Measurements from ENCODE around the gene NFATC2.
"Not testable (repeated sequence)": the region's sequence is repeated elsewhere in the genome, so short reads cannot be mapped to it uniquely, and the experiment has no call there.

Gene NFATC2

DNA sequence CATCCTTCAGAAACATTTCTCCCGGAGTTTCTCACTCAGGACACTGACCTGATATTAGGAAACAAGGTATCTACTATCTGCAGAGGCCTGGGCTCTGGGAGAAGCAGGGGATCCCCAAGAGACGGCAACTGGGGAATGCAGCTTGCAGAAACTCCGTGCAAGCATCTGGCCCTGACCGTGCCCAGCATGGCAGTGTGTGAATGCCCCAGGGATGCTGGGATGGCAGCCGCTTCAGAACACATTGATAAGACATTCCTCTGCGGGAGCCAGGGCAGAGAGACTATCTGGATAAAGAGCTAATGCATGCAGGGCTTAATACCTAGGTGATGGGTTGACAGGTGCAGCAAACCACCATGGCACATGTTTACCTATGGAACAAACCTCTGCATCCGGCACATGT is 55.4 kb downstream of the NFATC2 start:
- Histone ChIP-seq H3K27ac (ENCODE audit: low read depth, low read length) (no peak overlapping the region), H3K36me3 (ENCODE audit: insufficient read depth, low read length) (no peaks in the 10 kb centered on the region), H3K9me3 (ENCODE audit: low read length) (no peaks in the 10 kb centered on the region), H3K27me3 (ENCODE audit: control insufficient read depth in 1 of 2, insufficient read depth in 2 of 2, low read length in 2 of 2) (no peaks in the 10 kb centered on the region), H3K4me3 (ENCODE audit: low read depth in 1 of 2, low read length in 2 of 2) (peak overlapping the region in 1 of 2 donors; percentile 5), H3K4me1 (ENCODE audit: insufficient read depth, low read length) (peaks cover 4% of the 10 kb centered on the region), H3K9ac (ENCODE audit: low read length) (no peak overlapping the region)

DNA sequence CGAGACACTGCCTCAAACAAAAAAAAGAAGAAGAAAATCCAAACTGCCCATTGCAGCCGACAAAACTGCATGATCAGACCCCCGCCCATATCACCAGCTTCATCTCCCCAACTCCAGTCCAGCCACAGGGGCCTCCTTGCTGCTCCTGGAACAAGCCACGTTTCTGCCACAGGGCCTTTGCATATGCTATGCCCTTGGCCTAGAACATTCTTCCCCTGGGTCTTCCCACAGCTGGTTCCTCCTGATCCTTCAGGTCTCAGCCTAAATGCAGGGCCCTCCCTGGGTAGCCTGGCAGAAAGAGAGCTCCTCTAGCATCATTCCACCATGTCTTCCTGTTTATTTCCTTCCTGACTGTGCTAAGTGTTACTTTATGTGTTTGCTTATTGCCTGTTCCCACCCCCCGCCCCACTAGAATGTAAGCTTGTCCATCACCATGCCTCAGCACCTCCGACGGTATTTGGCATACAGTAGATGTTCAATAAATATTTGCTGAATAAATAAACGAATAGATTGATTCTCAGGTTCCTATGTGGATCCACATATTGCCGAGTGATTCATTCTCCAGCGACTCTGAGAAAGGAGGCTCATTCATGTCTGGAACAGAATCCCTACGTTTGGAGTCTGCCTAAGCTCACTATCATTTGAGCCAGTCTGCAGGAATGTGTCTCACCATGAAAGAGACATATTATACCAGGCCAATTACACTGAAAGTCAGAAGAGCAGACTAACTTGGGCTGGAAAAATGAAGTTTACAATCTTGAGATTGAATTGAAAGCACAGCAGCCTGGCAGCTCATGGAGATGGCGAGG is 56.1 kb downstream of the NFATC2 start:
- Histone ChIP-seq H3K36me3 (ENCODE audit: insufficient read depth, low read length) (no peaks in the 10 kb centered on the region), H3K27ac (ENCODE audit: low read depth, low read length) (no peak overlapping the region)

DNA sequence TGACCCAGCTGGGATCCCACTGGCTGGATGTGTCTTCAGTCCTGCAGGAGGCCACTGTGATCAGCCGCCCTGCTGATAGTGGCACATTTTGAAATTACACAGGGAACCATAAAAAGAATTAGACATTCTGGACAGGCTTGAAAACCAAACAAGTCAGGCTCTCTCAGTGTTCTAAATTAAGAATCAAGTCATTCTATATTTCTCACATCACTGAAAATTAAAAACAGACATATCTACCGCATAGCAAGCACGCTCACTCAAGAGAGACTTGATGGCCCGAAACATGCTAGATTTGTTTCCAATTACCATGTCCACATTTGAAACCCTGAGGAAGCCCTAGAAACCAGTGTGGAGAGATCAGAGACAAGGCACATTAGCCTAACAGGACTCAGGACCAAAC is 57.7 kb downstream of the NFATC2 start:
- Histone ChIP-seq H3K4me3 (ENCODE audit: low read depth in 1 of 2, low read length in 2 of 2) (no peak overlapping the region), H3K27ac (ENCODE audit: low read depth, low read length) (no peak overlapping the region), H3K27me3 (ENCODE audit: control insufficient read depth in 1 of 2, insufficient read depth in 2 of 2, low read length in 2 of 2) (no peaks in the 10 kb centered on the region), H3K9me3 (ENCODE audit: low read length) (no peaks in the 10 kb centered on the region), H3K9ac (ENCODE audit: low read length) (no peak overlapping the region), H3K36me3 (ENCODE audit: insufficient read depth, low read length) (no peaks in the 10 kb centered on the region), H3K4me1 (ENCODE audit: insufficient read depth, low read length) (peaks cover 4% of the 10 kb centered on the region)

More for the DNA sequence above, 56.1 kb downstream of the NFATC2 start:
- Histone ChIP-seq H3K4me1 (ENCODE audit: insufficient read depth, low read length) (peaks cover 4% of the 10 kb centered on the region), H3K9me3 (ENCODE audit: low read length) (no peaks in the 10 kb centered on the region), H3K4me3 (ENCODE audit: low read depth in 1 of 2, low read length in 2 of 2) (peak overlapping the region in 1 of 2 donors; percentile 5), H3K9ac (ENCODE audit: low read length) (no peak overlapping the region), H3K27me3 (ENCODE audit: control insufficient read depth in 1 of 2, insufficient read depth in 2 of 2, low read length in 2 of 2) (no peaks in the 10 kb centered on the region)

DNA sequence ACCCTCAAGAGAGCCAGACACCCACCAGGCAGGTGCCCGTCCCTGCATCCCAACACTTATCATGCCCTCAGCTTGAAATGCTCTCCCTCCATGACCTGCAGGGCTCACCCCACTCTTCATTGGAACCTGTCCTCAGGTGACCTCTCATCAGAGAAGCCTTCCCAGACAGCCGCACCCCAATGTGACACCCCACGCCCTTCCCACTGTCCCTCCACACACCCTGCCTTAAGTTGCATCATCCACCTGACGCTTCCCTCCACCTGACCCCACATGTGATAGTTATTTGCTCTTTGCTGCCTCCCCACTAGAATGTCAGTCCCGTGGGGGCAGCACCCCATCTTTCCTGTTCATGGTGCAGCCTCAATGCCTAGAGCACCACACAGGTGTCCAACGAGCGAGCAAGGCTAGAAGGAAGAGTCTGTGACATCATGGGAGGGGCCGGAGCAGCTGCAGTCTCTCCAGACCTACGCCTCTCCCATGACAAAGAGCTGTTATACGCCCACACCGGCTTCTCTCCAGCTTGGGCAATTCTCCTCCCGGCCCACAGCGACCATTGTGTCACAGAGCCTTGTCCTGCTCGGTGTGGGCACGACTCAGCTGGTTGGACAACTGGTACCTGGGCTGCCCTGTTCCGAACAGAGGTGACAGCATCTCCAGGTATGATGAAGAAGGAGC is 58.2 kb downstream of the NFATC2 start:
- H3K27ac ChIP-seq (ENCODE audit: low read depth, low read length), result no peak overlapping the region
- no peaks in the 10 kb centered on the region for H3K9me3 ChIP-seq (ENCODE audit: low read length)
- H3K4me1 ChIP-seq (ENCODE audit: insufficient read depth, low read length), result peaks cover 4% of the 10 kb centered on the region
- H3K27me3 ChIP-seq (ENCODE audit: control insufficient read depth in 1 of 2, insufficient read depth in 2 of 2, low read length in 2 of 2), result no peaks in the 10 kb centered on the region
- no peak overlapping the region for H3K4me3 ChIP-seq (ENCODE audit: low read depth in 1 of 2, low read length in 2 of 2)
- no peak overlapping the region for H3K9ac ChIP-seq (ENCODE audit: low read length)
- no peaks in the 10 kb centered on the region for H3K36me3 ChIP-seq (ENCODE audit: insufficient read depth, low read length)

DNA sequence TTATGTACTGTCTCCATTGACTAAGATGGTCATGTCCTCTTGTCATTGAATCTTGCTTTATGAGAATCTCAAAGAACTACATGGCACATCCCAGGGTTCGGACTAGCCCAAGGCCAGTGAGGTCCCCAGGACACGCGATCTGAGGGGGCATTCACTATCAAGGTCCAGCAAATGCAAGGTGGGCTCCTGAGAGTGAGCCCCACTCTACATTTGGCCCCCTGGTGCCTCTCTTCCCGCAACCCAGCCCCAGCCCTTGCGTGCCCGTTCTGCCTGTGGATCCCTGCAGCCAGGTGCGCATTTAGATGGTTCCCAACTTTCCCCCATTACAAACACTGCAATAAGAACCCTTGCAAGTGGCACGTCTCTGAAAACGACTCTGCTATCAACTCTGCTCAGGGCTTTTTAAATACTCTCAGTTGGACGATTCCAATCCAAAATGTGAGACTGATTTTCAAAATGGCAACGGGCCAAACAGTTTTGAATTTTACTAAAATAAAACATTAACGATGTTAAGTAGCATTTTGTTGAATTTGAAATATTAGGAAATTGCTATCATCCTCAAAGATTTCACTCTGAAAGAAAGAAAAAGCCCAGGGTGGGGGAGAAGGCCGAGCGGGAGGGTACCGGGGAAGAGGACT is 59.6 kb downstream of the NFATC2 start:
- Histone ChIP-seq H3K4me1 (ENCODE audit: insufficient read depth, low read length) (peaks cover 4% of the 10 kb centered on the region), H3K36me3 (ENCODE audit: insufficient read depth, low read length) (no peaks in the 10 kb centered on the region), H3K27me3 (ENCODE audit: control insufficient read depth in 1 of 2, insufficient read depth in 2 of 2, low read length in 2 of 2) (no peaks in the 10 kb centered on the region), H3K9ac (ENCODE audit: low read length) (no peak overlapping the region), H3K27ac (ENCODE audit: low read depth, low read length) (no peak overlapping the region), H3K9me3 (ENCODE audit: low read length) (no peaks in the 10 kb centered on the region), H3K4me3 (ENCODE audit: low read depth in 1 of 2, low read length in 2 of 2) (no peak overlapping the region)

DNA sequence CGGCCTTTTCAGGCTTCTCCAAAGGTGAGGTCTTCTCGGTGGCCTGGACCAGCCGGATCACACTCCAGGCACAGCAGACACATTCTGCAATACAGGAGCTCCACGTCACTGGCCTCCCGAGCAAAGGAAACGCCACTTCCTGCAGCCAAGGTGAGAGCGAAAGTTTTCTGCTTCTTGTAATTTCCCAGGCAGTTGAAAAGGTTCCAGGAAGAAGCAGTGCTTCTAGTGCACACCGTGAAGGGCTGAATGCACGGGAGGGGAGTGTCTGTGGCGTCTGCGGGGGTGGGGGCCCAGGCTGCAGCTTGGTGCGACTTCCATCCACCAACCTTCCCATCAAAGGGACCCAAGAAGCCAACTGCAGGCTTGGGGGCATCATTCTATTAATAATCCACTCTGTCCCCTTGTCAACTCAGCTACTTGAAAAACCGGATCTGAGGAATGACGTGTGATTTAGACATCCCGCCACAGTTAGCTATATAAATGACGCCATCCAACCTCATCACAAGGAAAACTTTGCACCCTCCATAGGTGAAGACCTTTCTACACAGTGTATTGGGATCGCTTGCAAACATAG is 61.1 kb downstream of the NFATC2 start:
- no peak overlapping the region for H3K27ac ChIP-seq (ENCODE audit: low read depth, low read length)
- H3K36me3 ChIP-seq (ENCODE audit: insufficient read depth, low read length), result no peaks in the 10 kb centered on the region
- no peaks in the 10 kb centered on the region for H3K9me3 ChIP-seq (ENCODE audit: low read length)
- H3K4me3 ChIP-seq (ENCODE audit: low read depth in 1 of 2, low read length in 2 of 2), result no peak overlapping the region
- H3K9ac ChIP-seq (ENCODE audit: low read length), result no peak overlapping the region
- H3K4me1 ChIP-seq (ENCODE audit: insufficient read depth, low read length), result peaks cover 3% of the 10 kb centered on the region
- H3K27me3 ChIP-seq (ENCODE audit: control insufficient read depth in 1 of 2, insufficient read depth in 2 of 2, low read length in 2 of 2), result no peaks in the 10 kb centered on the region

DNA sequence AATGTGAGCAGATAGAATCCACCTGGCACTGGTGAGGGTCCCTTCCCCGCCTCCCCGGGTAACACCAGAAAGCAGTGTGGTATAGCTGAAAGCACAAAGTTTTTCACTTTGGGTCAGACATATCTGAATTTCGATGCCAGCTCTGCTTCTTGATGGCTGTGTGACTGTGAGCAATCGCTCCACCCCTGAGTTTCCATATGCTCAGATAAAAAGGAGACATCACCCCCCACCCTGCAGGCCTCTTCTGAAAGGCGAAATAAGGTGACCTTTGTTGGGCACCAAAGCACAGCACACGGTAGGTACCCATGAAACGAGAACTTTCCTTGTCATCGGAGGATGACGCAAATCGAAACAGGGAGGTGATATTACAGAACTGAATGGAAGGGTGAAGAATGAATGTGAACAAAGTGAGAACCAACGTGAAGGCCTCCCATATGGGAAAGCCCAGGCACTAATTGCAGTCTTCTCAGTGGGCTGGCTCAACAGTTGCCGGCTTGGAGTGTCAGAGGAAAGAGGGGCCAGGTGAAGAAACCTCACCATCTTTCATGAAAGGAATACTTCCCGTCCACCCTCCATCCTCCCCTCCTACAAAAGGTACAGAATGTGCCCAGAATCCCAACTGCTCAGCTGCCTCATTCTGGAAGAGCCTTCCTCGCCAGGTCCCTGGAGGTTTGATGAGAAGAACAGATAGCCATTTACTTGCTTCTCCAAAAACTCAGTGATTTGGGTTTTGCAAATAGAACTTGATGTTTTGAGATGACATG is 61.8 kb downstream of the NFATC2 start:
- Histone ChIP-seq H3K4me1 (ENCODE audit: insufficient read depth, low read length) (no peaks in the 10 kb centered on the region), H3K27ac (ENCODE audit: low read depth, low read length) (no peak overlapping the region), H3K9me3 (ENCODE audit: low read length) (no peaks in the 10 kb centered on the region), H3K36me3 (ENCODE audit: insufficient read depth, low read length) (no peaks in the 10 kb centered on the region), H3K9ac (ENCODE audit: low read length) (no peak overlapping the region), H3K4me3 (ENCODE audit: low read depth in 1 of 2, low read length in 2 of 2) (no peak overlapping the region), H3K27me3 (ENCODE audit: control insufficient read depth in 1 of 2, insufficient read depth in 2 of 2, low read length in 2 of 2) (no peaks in the 10 kb centered on the region)

DNA sequence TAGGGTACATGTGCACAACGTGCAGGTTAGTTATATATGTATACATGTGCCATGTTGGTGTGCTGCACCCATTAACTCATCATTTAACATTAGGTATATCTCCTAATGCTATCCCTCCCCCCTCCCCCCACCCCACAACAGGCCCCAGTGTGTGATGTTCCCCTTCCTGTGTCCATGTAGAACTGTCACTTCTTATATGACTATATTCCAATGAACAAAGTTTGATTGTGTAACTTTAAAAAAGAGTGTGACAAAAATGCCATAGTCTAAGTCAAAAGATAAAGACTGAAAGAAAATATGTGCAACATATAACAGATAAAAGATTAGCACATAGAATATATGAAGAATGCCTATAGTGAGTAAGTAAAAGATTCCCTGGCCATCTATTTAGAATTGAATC is 66.4 kb downstream of the NFATC2 start:
- H3K27me3 ChIP-seq (ENCODE audit: control insufficient read depth in 1 of 2, insufficient read depth in 2 of 2, low read length in 2 of 2); H3K27ac ChIP-seq (ENCODE audit: low read depth, low read length); H3K4me3 ChIP-seq (ENCODE audit: low read depth in 1 of 2, low read length in 2 of 2); H3K9ac ChIP-seq (ENCODE audit: low read length); H3K36me3 ChIP-seq (ENCODE audit: insufficient read depth, low read length); H3K9me3 ChIP-seq (ENCODE audit: low read length); H3K4me1 ChIP-seq (ENCODE audit: insufficient read depth, low read length): not testable (repeated sequence)

DNA sequence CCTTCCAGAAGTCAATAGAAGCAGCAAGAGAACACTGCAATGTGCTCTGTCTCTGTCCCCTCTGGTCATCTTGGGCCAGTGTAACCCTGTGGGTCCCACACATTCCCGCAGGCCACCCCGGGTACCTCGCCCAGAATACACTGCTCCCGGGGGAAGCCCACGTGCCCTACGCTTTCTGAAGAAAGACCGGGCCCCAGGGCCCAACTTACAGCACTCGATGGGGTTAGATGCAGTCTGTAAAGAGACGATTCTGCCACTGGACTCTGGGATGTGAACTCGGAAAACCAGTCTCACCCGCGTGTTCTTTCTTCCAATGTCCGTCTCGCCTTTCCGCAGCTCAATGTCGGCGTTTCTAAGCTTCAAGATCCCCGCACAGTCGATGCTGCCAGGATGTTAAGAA is 68.7 kb downstream of the NFATC2 start:
- Histone ChIP-seq H3K27ac (ENCODE audit: low read depth, low read length) (no peak overlapping the region), H3K4me1 (ENCODE audit: insufficient read depth, low read length) (no peaks in the 10 kb centered on the region), H3K27me3 (ENCODE audit: control insufficient read depth in 1 of 2, insufficient read depth in 2 of 2, low read length in 2 of 2) (no peaks in the 10 kb centered on the region), H3K36me3 (ENCODE audit: insufficient read depth, low read length) (no peaks in the 10 kb centered on the region), H3K9ac (ENCODE audit: low read length) (no peak overlapping the region), H3K9me3 (ENCODE audit: low read length) (no peaks in the 10 kb centered on the region), H3K4me3 (ENCODE audit: low read depth in 1 of 2, low read length in 2 of 2) (no peak overlapping the region)

DNA sequence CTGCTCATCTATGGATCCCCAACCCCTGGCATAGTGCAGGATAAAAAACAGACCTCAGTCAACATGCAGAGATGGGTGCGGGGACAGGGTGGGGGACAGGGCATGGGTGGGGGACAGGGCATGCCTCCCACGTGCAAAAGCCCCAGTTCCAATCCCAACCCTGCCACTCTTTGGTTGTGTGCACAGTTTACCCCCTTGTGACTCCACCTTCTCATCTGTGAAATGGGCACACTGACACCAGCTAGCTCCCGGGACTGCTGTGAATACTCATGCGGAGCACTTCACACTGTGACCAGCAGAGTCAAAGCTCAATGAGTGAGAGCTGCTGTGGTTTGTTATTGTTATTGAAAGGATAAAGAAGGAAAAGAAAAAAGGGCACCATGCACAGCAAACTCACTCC is 69.3 kb downstream of the NFATC2 start:
- H3K27me3 ChIP-seq (ENCODE audit: control insufficient read depth in 1 of 2, insufficient read depth in 2 of 2, low read length in 2 of 2), result no peaks in the 10 kb centered on the region
- H3K36me3 ChIP-seq (ENCODE audit: insufficient read depth, low read length), result no peaks in the 10 kb centered on the region
- no peak overlapping the region for H3K27ac ChIP-seq (ENCODE audit: low read depth, low read length)
- no peak overlapping the region for H3K9ac ChIP-seq (ENCODE audit: low read length)
- H3K4me1 ChIP-seq (ENCODE audit: insufficient read depth, low read length), result no peaks in the 10 kb centered on the region
- no peak overlapping the region for H3K4me3 ChIP-seq (ENCODE audit: low read depth in 1 of 2, low read length in 2 of 2)
- H3K9me3 ChIP-seq (ENCODE audit: low read length), result no peaks in the 10 kb centered on the region

DNA sequence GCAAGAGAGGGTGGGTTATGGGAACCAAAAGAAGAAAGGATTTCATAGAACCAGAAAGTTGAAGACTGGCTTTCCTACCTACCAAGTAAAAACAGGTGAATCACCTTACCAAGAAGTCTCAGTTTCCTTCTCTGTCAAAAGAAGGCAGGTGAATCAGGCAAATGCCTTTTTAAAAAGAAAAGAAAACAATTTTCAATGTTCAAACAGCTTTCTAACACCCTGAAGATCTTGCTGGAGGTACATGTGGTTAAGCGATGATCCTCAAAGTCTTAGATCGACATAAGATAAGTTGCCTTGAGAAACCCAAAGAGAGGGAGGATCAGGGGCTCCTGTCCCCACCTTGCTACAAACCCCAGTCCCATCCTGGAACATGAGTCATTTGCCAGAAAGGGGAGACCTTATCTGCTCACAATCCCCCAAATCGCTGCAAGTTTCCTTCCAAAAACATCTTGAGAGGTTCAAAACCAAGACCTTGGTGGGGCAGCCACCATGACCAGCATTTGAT is 71.6 kb downstream of the NFATC2 start:
- Histone ChIP-seq H3K9me3 (ENCODE audit: low read length) (no peaks in the 10 kb centered on the region), H3K36me3 (ENCODE audit: insufficient read depth, low read length) (no peaks in the 10 kb centered on the region), H3K27me3 (ENCODE audit: control insufficient read depth in 1 of 2, insufficient read depth in 2 of 2, low read length in 2 of 2) (no peaks in the 10 kb centered on the region), H3K4me1 (ENCODE audit: insufficient read depth, low read length) (no peaks in the 10 kb centered on the region), H3K9ac (ENCODE audit: low read length) (no peak overlapping the region), H3K4me3 (ENCODE audit: low read depth in 1 of 2, low read length in 2 of 2) (no peak overlapping the region), H3K27ac (ENCODE audit: low read depth, low read length) (no peak overlapping the region)

Measured in muscle layer of colon (tissue), 2 donors.